Measurements from ENCODE around the gene ZNF70. TPM values are rescaled to one million over a fixed set of nuclear protein-coding genes. Genes with fewer than 3 reads are reported as not detected.
A peak's percentile ranks its signal among the peaks of the same experiment; 100 is the strongest.

The ZNF70 gene
- total and polyA plus RNA-seq, 7 donors = 0.23 to 5.5 (median 2.6) TPM

GRCh38 chr22:23773483-23774113 is 22.7 kb upstream of the ZNF70 start:
- Histone ChIP-seq H3K36me3 (no peaks in the 10 kb centered on the region), H3K27ac (peak overlapping the region in 2 of 4 donors; percentile 76 to 78), H3K4me3 (peak overlapping the region; percentile 31 to 60 (median 57)), H3K9me3 (no peaks in the 10 kb centered on the region), H3K4me1 (peaks cover 0 to 73% (median 60%) of the 10 kb centered on the region in 4 donors), H3K27me3 (no peaks in the 10 kb centered on the region)
- TF ChIP-seq POLR2A (IDR thresholded peaks at IDR 0.05) = no peak
- TF ChIP-seq POLR2AphosphoS5 (IDR thresholded peaks at IDR 0.05) = no peak
- TF ChIP-seq EP300 (IDR thresholded peaks at IDR 0.05) = no peak
- TF ChIP-seq CTCF (IDR thresholded peaks at IDR 0.05) = no peak
- no peak for DNase-seq
- WGBS, 2 donors = 51 to 72% methylated on average over 7 of the region's 7 CpGs
- intact Hi-C loops (cut with DNase I) = loop anchor here (2.0 kb wide), 1 partner anchor 63 kb away; no protein-coding TSS in a partner anchor

GRCh38 chr22:23772649-23773473 is 21.9 kb upstream of the ZNF70 start, which contains the start of gene MMP11:
Gene MMP11 (plus strand): TSS chr22:23772849. CDS start chr22:23772871, 22 bp downstream.
- Histone ChIP-seq H3K4me3 (peak within 1 kb of the TSS; percentile 31 to 60 (median 57)), H3K27ac (peak within 1 kb of the TSS; percentile 56 to 78 (median 74)), H3K4me1 (peaks cover 0 to 75% (median 59%) of the 10 kb centered on the region in 4 donors), H3K9me3 (no peaks in the 10 kb centered on the region), H3K36me3 (no peaks in the 10 kb centered on the region), H3K27me3 (no peaks in the 10 kb centered on the region)
- intact Hi-C loops (cut with DNase I) = loop anchor here (2.0 kb wide), 1 partner anchor 64 kb away; no protein-coding TSS in a partner anchor
- WGBS, 2 donors = 2 to 5% methylated on average over 79 of the region's 79 CpGs
- peak; percentile 83 for DNase-seq
- TF ChIP-seq POLR2AphosphoS5 (IDR thresholded peaks at IDR 0.05) = no peak
- TF ChIP-seq CTCF (IDR thresholded peaks at IDR 0.05) = no peak
- TF ChIP-seq POLR2A (IDR thresholded peaks at IDR 0.05) = no peak
- TF ChIP-seq EP300 (IDR thresholded peaks at IDR 0.05) = no peak

- Histone ChIP-seq H3K4me1 (peaks cover 0 to 74% (median 56%) of the 10 kb centered on the region in 4 donors), H3K27ac (peak overlapping the region; percentile 56 to 78 (median 74)), H3K36me3 (no peaks in the 10 kb centered on the region), H3K27me3 (no peaks in the 10 kb centered on the region), H3K9me3 (no peaks in the 10 kb centered on the region), H3K4me3 (peak overlapping the region; percentile 24 to 60 (median 57))
- 6 to 22% methylated on average over 6 of the region's 6 CpGs for WGBS, 2 donors
- DNase-seq = no peak
- TF ChIP-seq EP300 (IDR thresholded peaks at IDR 0.05) = no peak
- TF ChIP-seq POLR2AphosphoS5 (IDR thresholded peaks at IDR 0.05) = no peak
- no peak for TF ChIP-seq POLR2A (IDR thresholded peaks at IDR 0.05)
- TF ChIP-seq CTCF (IDR thresholded peaks at IDR 0.05) = no peak
- intact Hi-C loops (cut with DNase I) = loop anchor here (2.0 kb wide), 1 partner anchor 65 kb away; no protein-coding TSS in a partner anchor
These were observed 21.4 kb upstream of the ZNF70 start for GRCh38 chr22:23772315-23772648.

GRCh38 chr22:23769321-23769965 is 18.5 kb upstream of the ZNF70 start:
- intact Hi-C loops (cut with DNase I) = loop anchor here (2.0 to 5.0 kb wide), 5 partner anchors 17 to 227 kb away; partner anchors contain the start of genes SMARCB1 and ZNF70
- H3K27ac ChIP-seq = peak overlapping the region; percentile 85 to 89 (median 88)

More at GRCh38 chr22:23769321-23769965, 18.5 kb upstream of the ZNF70 start:
- no peaks in the 10 kb centered on the region for H3K36me3 ChIP-seq
- H3K4me3 ChIP-seq = no peak overlapping the region
- peaks cover 0 to 84% (median 60%) of the 10 kb centered on the region in 4 donors for H3K4me1 ChIP-seq
- no peak for DNase-seq
- no peak for TF ChIP-seq CTCF (IDR thresholded peaks at IDR 0.05)
- no peak for TF ChIP-seq EP300 (IDR thresholded peaks at IDR 0.05)
- H3K9me3 ChIP-seq = no peaks in the 10 kb centered on the region
- 65 to 68% methylated on average over 6 of the region's 6 CpGs for WGBS, 2 donors
- no peaks in the 10 kb centered on the region for H3K27me3 ChIP-seq
